GM21367 (cell line): Measurements from ENCODE around the gene PKD2.
"Not testable (repeated sequence)": the region's sequence is repeated elsewhere in the genome, so short reads cannot be mapped to it uniquely, and the experiment has no call there.

Source experiments
- ATAC-seq: cut with Tn5 transposase; IDR thresholded peaks from one replicate; pipeline ENCODE4 v1.9.1; 2021; ENCODE audit not compliant: unreplicated experiment

Gene PKD2

GRCh38 chr4:88062843-88063242 is 55.4 kb downstream of the PKD2 start:
- ATAC-seq, result no peak

GRCh38 chr4:88063634-88064296 is 56.3 kb downstream of the PKD2 start:
- ATAC-seq, result no peak

GRCh38 chr4:88064410-88064809 is 57.0 kb downstream of the PKD2 start:
- ATAC-seq, result no peak

- no peak for ATAC-seq
Observed at GRCh38 chr4:88070031-88070430, 62.6 kb downstream of the PKD2 start.

GRCh38 chr4:88075336-88075735 is 67.9 kb downstream of the PKD2 start:
- ATAC-seq, result no peak

GRCh38 chr4:88077911-88078524 is 70.6 kb downstream of the PKD2 start:
- no peak for ATAC-seq

GRCh38 chr4:88078579-88078978 is 71.1 kb downstream of the PKD2 start:
- ATAC-seq, result no peak

GRCh38 chr4:88080626-88081025 is 73.2 kb downstream of the PKD2 start:
- no peak for ATAC-seq

- no peak for ATAC-seq
Observed at GRCh38 chr4:88087004-88087403, 79.6 kb downstream of the PKD2 start.

- ATAC-seq, result no peak
Observed at GRCh38 chr4:88090898-88091297, 83.5 kb downstream of the PKD2 start.

GRCh38 chr4:88091378-88091777 is 83.9 kb downstream of the PKD2 start:
- ATAC-seq, result no peak

- no peak for ATAC-seq
Observed at GRCh38 chr4:88093874-88094273, 86.4 kb downstream of the PKD2 start.

GRCh38 chr4:88097301-88097700 is 89.9 kb downstream of the PKD2 start:
- no peak for ATAC-seq

GRCh38 chr4:88097781-88098180 is 90.3 kb downstream of the PKD2 start:
- no peak for ATAC-seq

- no peak for ATAC-seq
Observed at GRCh38 chr4:88098993-88099752, 91.7 kb downstream of the PKD2 start.

GRCh38 chr4:88101165-88101564 is 93.7 kb downstream of the PKD2 start:
- no peak for ATAC-seq

GRCh38 chr4:88102026-88102425 is 94.6 kb downstream of the PKD2 start:
- ATAC-seq, result no peak

GRCh38 chr4:88104902-88105610 is 97.6 kb downstream of the PKD2 start:
- no peak for ATAC-seq

- ATAC-seq, result no peak
Observed at GRCh38 chr4:88106205-88106604, 98.8 kb downstream of the PKD2 start.

GRCh38 chr4:88107406-88108107 is 100.1 kb downstream of the PKD2 start:
- no peak for ATAC-seq

GRCh38 chr4:88108108-88108465 is 100.7 kb downstream of the PKD2 start:
- not testable (repeated sequence) for ATAC-seq
